ENCODE data around the gene NAT9.

DNA sequence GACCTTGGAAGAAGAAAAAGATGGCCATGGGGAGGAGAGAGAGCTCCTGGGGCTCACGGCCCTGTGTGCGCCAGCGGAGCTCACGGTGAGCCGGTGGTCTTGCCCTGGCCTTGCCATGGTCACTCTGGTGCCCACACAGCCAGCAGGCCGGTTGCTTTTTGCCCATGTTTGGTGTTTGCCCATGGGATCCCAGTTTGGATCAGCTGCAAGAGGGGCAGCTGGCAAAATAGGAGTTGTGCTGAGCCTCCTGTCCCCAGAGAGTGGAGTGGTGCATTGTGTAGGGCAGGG lies 26.2 kb downstream of the NAT9 start:
- TF ChIP-seq EZH2 (IDR thresholded peaks at IDR 0.05; ENCODE audit: borderline replicate concordance, low read length) (no peak), CTCF (IDR thresholded peaks at IDR 0.05; ENCODE audit: low read length) (no peak)

Measured in OCI-LY1 (cell line).